ENCODE data around the gene RNF112.

The RNF112 gene, protein sequence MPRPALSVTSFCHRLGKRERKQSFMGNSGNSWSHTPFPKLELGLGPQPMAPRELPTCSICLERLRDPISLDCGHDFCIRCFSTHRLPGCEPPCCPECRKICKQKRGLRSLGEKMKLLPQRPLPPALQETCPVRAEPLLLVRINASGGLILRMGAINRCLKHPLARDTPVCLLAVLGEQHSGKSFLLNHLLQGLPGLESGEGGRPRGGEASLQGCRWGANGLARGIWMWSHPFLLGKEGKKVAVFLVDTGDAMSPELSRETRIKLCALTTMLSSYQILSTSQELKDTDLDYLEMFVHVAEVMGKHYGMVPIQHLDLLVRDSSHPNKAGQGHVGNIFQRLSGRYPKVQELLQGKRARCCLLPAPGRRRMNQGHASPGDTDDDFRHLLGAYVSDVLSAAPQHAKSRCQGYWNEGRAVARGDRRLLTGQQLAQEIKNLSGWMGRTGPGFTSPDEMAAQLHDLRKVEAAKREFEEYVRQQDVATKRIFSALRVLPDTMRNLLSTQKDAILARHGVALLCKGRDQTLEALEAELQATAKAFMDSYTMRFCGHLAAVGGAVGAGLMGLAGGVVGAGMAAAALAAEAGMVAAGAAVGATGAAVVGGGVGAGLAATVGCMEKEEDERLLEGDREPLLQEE

DNA sequence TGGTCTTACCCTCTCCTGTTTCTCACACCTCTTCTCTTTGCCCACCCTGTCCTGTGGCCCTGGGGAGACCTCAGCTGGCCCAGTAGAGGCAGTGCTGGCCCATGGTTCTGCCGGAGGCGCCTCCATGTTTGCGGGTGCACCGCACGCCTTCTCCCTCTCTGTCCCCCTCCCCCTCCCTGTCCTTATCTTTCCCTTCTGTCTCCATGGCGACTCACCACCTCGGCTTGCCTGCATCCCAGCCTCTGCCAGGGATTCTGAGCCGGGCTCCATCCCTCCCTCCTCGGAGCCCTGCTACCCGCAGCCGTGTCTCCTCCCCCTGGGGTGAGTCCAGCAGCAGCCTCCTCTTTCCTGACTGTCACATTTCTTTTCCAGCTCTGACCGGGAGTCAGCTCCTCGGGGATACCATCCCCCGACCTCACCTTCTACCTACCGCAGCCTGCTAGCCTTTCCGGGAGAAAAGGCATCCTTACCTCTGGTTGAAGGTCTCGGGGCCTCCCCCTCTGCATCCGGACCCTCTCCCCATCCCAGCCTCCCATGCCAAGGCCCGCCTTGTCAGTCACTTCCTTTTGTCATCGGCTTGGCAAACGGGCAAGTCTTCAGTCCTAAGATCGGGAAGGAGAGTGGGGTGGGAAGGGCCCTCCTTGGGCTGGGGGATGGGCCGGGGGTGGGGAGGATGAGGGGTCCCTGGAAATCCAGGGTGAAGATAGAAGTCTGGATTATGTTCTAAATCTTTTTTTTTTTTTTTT lies at the start of gene RNF112:
Gene RNF112, plus strand, starts transcription at position 358 of the 746 bp plus-strand sequence. Its CDS starts 177 bp downstream, at position 535.
- in situ Hi-C loops (cut with HindIII; ENCODE audit: low pct_ligation_motif_present, low pct_unique_long_range_greater_than_20kb, low sequenced_read_pairs): no loop called here
- no peak for DNase-seq

- no peak for DNase-seq
- in situ Hi-C loops (cut with HindIII; ENCODE audit: low pct_ligation_motif_present, low pct_unique_long_range_greater_than_20kb, low sequenced_read_pairs): loop anchor here (25.0 kb wide), 1 partner anchor 101 kb away; no protein-coding TSS in a partner anchor
Measured at GRCh38 chr17:19361326-19361725, 49.7 kb upstream of the RNF112 start.

GRCh38 chr17:19361944-19362276 lies 49.1 kb upstream of the RNF112 start:
- no peak for DNase-seq
- in situ Hi-C loops (cut with HindIII; ENCODE audit: low pct_ligation_motif_present, low pct_unique_long_range_greater_than_20kb, low sequenced_read_pairs): loop anchor here (25.0 kb wide), 1 partner anchor 100 kb away; no protein-coding TSS in a partner anchor

DNA sequence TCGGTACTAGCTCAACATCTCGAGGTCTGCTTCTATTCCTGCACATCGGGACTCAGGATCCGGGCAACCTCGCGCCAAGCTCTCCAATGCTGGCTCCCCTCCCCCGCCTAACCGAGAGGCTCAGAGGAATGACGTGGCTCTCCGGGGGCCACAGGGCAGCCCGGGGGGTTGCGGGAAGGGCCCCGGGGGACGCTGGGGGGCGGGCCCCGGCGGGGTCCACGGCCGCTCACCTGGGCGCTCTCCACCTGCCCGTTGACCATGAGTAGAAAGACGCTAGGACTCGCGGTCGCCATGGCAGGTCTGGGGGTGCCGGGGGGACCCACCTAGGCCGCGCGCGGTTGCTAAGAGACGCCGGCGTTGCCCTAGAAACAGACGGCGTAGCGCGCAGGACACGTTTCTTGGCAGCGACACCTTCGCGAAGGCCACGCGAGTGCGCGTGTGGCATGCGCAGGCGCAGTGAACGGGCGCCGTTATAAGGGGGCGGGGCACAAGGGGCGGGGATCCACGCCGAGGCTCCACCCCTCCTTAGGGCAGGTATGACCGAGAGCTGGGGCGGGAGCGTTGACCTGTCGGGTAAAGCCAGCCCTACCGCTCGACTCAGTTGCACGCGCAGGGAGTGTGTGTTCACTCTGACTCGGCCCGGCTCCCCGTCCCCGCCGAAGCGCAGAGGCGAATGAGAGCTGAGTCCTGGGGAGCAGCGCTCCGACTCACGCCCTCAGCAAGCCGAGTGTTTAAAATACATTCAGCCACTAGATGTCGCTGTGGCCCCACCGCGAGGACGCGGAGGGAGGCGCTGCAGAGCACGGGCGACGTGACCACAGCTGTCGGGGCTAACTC lies 48.5 kb upstream of the RNF112 start, which contains the start of gene B9D1:
Gene B9D1, minus strand, starts transcription at position 447 of the 837 bp plus-strand sequence. Its CDS starts 154 bp downstream, at position 293.
- peak; percentile 95 for DNase-seq
- in situ Hi-C loops (cut with HindIII; ENCODE audit: low pct_ligation_motif_present, low pct_unique_long_range_greater_than_20kb, low sequenced_read_pairs): loop anchor here (25.0 kb wide), 1 partner anchor 100 kb away; no protein-coding TSS in a partner anchor

DNA sequence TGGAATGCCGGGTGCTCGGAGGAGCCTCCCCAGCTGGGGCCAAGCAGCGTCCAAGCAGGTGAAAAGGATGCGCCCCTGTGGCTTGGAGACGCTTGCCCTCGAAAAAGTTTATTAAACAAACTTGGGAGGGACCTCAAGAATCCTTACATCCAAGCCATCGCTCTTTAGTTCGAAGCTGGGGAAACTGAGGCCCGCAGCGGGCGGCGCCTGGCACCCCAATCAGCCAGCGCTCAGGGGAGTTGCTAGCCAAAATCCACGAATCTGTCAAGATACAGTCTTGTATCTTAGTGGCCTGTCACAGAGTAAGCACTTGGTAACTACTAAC lies 48.0 kb upstream of the RNF112 start:
- in situ Hi-C loops (cut with HindIII; ENCODE audit: low pct_ligation_motif_present, low pct_unique_long_range_greater_than_20kb, low sequenced_read_pairs): loop anchor here (25.0 kb wide), 1 partner anchor 99 kb away; no protein-coding TSS in a partner anchor
- no peak for DNase-seq

- in situ Hi-C loops (cut with HindIII; ENCODE audit: low pct_ligation_motif_present, low pct_unique_long_range_greater_than_20kb, low sequenced_read_pairs): loop anchor here (25.0 kb wide), 1 partner anchor 99 kb away; no protein-coding TSS in a partner anchor
- no peak for DNase-seq
Measured at GRCh38 chr17:19363460-19364035, 47.5 kb upstream of the RNF112 start.

DNA sequence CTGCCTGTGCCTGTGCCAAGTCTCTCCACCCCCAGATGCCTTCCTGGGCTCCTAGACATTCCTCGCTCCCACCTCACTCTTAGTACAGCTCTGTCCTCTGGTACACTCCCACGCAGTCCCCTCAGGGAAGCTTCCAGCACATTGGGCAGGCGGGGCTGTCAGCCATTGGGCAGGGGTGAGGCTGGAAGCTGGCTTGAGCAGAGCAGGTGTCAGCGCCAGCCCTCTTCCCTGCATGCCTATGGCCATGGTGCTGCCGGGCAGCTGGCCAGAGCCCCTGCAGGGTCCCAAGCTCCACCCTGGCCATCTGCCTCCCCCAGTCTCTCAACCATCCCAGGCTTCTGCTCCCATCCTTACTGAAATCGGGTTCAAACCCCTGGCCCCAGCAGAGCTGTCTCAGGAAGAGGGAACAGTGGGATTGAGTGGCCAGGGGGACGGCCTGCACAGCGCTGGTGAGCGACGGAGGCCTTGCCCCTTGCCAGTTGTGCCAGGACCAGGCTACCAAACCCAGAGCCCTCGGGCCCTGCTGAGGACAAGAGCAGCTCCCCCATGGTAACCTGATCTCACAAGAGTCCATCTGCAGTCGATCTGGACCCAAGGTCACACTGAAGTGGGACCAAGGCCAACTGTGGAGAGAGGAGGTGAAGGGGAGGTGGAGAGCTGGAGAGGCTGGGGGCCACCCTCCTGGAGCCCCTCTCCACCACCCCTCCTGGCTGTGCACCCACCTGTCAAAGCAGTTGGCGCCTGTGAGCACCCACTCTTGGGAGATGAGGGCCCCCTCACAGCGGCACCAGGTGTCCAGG lies 46.1 kb upstream of the RNF112 start:
- no peak for DNase-seq
- in situ Hi-C loops (cut with HindIII; ENCODE audit: low pct_ligation_motif_present, low pct_unique_long_range_greater_than_20kb, low sequenced_read_pairs): loop anchor here (25.0 kb wide), 1 partner anchor 97 kb away; no protein-coding TSS in a partner anchor

DNA sequence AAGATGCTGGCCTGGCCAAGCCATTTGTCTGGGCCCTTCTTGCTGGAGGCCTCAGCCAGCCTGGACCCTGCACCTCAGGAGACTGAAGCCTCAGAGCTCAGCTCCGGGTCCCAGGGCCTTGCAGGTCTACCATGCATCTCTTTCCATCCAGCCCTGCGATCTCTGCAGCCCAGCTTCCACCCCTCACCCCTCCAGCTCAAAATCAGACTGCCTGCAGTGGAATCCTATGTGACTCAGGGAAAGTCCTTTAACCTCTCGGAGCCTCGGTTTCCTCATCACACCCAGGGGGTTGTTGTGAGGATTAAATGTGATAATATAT lies 45.6 kb upstream of the RNF112 start:
- in situ Hi-C loops (cut with HindIII; ENCODE audit: low pct_ligation_motif_present, low pct_unique_long_range_greater_than_20kb, low sequenced_read_pairs): loop anchor here (25.0 kb wide), 1 partner anchor 97 kb away; no protein-coding TSS in a partner anchor
- DNase-seq: no peak

DNA sequence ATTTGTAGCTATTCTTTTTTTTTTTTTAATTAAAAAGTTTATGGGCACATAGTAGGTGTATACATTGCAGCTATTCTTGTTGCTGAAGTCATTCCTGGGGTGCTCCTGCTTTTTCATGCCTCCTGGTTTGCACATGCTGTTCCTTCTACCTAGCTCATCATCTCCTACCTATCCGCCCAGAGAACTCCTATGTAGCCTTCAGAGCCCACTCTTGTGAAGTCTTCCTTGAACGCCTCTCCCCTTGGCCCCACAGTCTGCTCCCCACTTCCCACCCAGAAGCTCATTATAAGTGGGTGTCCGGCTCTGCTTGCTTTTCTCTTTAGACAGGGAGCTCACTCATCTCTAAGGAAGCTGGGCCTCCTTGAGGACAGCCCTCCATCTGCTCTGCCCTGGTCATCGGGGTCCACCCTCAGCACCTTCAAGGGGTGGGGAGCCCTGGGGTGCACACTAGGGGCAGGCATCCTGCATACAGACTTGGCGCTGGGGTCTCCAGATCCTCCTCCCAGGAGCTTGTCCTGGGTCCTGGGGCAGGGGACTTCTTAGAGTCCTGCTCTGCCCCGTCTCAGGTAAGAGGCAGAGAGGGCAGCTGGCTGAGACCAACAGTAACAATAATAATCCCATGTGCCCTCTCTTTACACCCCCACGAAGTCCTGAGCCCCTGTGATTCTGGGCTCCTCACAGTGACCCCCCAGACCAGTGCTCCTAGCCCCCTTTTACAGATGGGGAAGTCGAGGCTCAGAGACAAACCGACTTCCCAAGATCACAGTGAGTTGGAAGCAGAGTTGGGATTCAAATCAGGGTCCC lies 45.0 kb upstream of the RNF112 start:
- in situ Hi-C loops (cut with HindIII; ENCODE audit: low pct_ligation_motif_present, low pct_unique_long_range_greater_than_20kb, low sequenced_read_pairs): loop anchor here (25.0 kb wide), 1 partner anchor 96 kb away; no protein-coding TSS in a partner anchor

DNA sequence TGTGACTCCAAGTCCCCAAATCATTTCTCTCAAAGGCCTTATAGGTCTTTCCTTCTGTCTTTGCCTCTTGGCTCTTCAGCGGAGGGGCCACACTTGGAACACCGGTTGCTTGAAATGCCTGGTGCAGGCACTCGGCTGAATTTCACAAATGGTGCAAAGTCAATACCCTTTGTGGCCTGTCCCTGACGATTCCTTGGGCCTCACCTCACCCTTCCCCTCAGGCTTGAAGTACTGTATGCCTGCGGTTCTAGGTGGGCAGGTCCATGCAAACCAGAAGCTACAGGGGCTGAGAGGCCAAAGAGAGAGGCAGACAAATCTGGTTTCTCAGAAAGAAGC lies 44.4 kb upstream of the RNF112 start:
- in situ Hi-C loops (cut with HindIII; ENCODE audit: low pct_ligation_motif_present, low pct_unique_long_range_greater_than_20kb, low sequenced_read_pairs): loop anchor here (25.0 kb wide), 1 partner anchor 96 kb away; no protein-coding TSS in a partner anchor
- no peak for DNase-seq

More for the DNA sequence above, 45.0 kb upstream of the RNF112 start:
- DNase-seq: no peak

GRCh38 chr17:19368229-19368628 lies 42.8 kb upstream of the RNF112 start:
- no peak for DNase-seq
- in situ Hi-C loops (cut with HindIII; ENCODE audit: low pct_ligation_motif_present, low pct_unique_long_range_greater_than_20kb, low sequenced_read_pairs): loop anchor here (25.0 kb wide), 1 partner anchor 94 kb away; no protein-coding TSS in a partner anchor

DNA sequence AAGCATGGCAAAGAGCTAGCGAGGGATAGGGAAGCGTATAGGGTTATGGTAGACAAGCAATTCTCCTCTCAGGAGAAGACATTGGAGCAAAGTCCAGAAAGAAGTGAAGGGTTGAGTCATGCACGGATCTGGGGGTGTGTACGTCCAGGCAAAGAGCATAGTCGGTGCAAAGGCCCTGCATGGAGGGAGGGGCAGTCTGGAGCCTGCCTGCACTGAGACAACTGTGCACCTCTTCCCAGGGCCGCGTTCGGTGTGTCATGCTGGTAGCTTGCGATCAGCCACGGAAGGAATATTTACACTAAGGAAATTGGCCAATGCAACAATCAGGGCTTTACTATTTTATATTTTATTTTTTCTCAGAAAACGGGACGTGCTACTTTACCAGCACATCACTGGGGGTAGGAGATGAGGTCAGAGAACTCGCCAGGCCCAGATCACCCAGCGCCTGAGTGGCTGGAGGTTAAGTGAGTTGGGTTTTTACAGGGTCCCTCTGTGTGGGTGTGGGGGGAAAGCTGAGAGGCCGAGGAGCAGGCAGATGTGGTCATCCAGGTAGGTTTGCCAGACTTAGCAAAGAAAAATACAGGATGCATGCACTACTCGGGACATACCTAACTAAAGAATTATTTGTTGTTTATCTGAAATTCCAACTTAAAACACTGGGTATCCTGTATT lies 41.8 kb upstream of the RNF112 start:
- DNase-seq: no peak
- in situ Hi-C loops (cut with HindIII; ENCODE audit: low pct_ligation_motif_present, low pct_unique_long_range_greater_than_20kb, low sequenced_read_pairs): loop anchor here (25.0 kb wide), 1 partner anchor 93 kb away; no protein-coding TSS in a partner anchor

- no peak for DNase-seq
- in situ Hi-C loops (cut with HindIII; ENCODE audit: low pct_ligation_motif_present, low pct_unique_long_range_greater_than_20kb, low sequenced_read_pairs): loop anchor here (25.0 kb wide), 1 partner anchor 92 kb away; no protein-coding TSS in a partner anchor
Measured at GRCh38 chr17:19369846-19370492, 41.1 kb upstream of the RNF112 start.

DNA sequence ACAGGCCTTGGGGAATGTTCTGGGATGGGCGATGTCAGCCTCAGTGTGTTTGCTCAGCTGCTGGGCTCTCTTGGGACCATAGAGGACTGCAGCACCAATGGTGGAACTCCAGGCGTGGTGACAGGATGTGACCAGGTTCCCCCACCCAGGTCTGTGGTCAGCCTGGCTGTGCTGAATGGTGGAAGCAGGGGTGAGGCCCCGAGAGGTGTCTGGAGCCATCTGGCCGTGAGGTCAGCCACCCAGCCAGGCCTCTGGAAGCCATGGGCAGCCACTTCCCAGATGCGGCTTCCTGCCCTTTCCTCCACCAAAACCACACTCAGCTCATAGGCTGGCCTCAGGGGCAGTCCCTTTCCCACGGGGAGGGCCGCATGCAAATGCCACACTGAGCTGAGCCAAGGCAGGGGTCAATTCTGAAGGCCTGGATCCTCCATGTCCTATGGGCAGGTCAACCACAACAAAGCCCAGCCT lies 40.5 kb upstream of the RNF112 start:
- no peak for DNase-seq
- in situ Hi-C loops (cut with HindIII; ENCODE audit: low pct_ligation_motif_present, low pct_unique_long_range_greater_than_20kb, low sequenced_read_pairs): loop anchor here (25.0 kb wide), 1 partner anchor 92 kb away; no protein-coding TSS in a partner anchor
